Upper lobe of right lung (tissue), 1 donor: Measurements from ENCODE around the gene YIPF1. TPM values are rescaled to one million over a fixed set of nuclear protein-coding genes. Genes with fewer than 3 reads are reported as not detected.

Source experiments
- ATAC-seq: fragments of 200-7000 bp; cut with Tn5 transposase; one replicate; pipeline ENCODE4 v1.9.1; 2020; ENCODE audit warnings: mild to moderate bottlenecking, moderate library complexity
- DNase-seq: peaks from one replicate; pipeline ENCODE4 v3.0.0-alpha.2; 2020
- H3K27ac ChIP-seq: fragments of 200-600 bp; one replicate; pipeline ENCODE4 v1.8.0; 2022
- H3K27me3 ChIP-seq: fragments of 200-600 bp; one replicate; pipeline ENCODE4 v1.8.0; 2022; ENCODE audit warnings: mild to moderate bottlenecking
- H3K36me3 ChIP-seq: fragments of 200-600 bp; one replicate; pipeline ENCODE4 v1.8.0; 2022
- H3K4me1 ChIP-seq: fragments of 200-600 bp; one replicate; pipeline ENCODE4 v1.8.0; 2022
- H3K4me3 ChIP-seq: fragments of 200-600 bp; one replicate; pipeline ENCODE4 v1.8.0; 2022; ENCODE audit warnings: mild to moderate bottlenecking
- H3K9me3 ChIP-seq: fragments of 200-600 bp; one replicate; pipeline ENCODE4 v1.8.0; 2022
- CTCF ChIP-seq: fragments of 200-600 bp; IDR thresholded peaks from one replicate; pipeline ENCODE4 v1.8.0; 2022; ENCODE audit warnings: antibody characterized with exemption
- intact Hi-C: fragments of 100-400 bp; cut with DNase I; formaldehyde crosslinking; loops from one replicate; pipeline ENCODE4 v1.11.0; 2022
- long read RNA-seq: library from polyadenylated mRNA; unstranded; transcript quantifications from one replicate; pipeline ENCODE4 v2.0.0, GENCODE V29; 2021
- total RNA-seq: library from RNA; stranded (reverse); fragmentation: NEBNext Ultra II Directional; extraction: Animal tissue kit (Norgen Biotek cat#: 25700); gene quantifications from one replicate; pipeline ENCODE4 v1.2.1, GENCODE V29; 2021
- donor health status: DM: no; HTN: yes; CAD: no; lungs with severe emphysema.

Gene YIPF1
- total RNA-seq: 24.1 TPM
- long read RNA-seq, transcript YIPF1-201 (11 exons, 1,858 nt): minor isoform, 6 of 42 reads
- long read RNA-seq, transcript YIPF1-203 (11 exons, 1,602 nt): major isoform, 12 of 42 reads
- long read RNA-seq, partial matches to known transcripts: 1 of 42 reads
- long read RNA-seq, other reads (novel, unspliced or antisense): 23 of 42 reads

DNA sequence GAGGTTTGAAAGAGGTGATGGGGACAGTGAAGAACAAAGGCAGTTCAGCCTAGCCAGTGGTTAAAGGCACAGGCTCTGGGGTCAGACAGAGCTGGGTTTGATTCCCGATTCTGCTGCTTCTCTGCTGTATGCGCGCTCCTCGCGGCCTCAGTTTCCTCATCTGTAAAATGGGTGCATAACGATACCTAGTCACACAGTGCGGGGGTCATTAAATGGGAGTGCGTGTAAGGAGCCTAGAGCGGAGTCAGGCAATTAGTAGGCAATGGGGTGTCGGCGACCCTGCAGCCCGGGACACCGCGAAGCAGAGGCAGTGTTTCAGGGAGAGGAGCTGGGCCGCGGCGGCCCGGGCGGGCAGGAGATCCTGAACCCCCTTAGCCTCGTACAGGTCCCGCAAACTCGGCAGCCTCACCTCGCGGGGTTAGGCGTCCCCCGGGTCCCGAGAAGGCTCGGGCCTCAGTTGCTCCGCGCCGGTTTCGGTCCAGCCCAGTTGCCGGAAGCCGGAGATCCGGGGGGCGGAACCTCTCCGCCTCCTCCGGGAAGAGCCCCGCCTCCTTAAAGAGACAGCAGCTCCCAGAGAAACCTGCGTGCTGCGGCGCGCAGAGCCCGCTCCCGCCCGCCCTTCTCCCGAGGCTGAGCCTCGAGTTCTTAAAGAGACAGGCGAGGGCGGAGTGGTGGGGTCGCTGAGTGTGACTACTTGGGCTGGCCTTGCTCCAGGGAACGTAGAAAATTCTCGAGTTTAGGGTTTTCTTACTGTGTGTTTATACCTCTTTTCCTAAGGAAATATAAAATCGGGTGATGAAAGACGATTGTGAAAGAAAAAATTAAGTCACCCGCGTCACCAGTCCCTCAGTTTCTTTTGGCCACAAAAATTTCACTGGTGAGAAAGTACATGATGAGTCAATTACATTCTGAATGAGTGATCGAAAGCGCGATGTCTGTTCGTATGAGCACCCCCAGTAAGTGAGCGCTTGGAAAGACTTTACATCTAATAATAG, at the start of gene YIPF1:
Gene YIPF1 (minus strand): TSS at position 494 of the 995 bp plus-strand sequence. CDS start 860 bp downstream, outside the sequence.
- no peaks in the 10 kb centered on the region for H3K9me3 ChIP-seq
- peaks cover 24% of the 10 kb centered on the region for H3K36me3 ChIP-seq
- peak within 1 kb of the TSS; percentile 86 for H3K27ac ChIP-seq
- H3K4me3 ChIP-seq: peak within 1 kb of the TSS; percentile 99
- peak; percentile 94 for DNase-seq
- intact Hi-C loops: no loop called here
- no peak for TF ChIP-seq CTCF
- ATAC-seq: peak; percentile 98
- peaks cover 17% of the 10 kb centered on the region for H3K4me1 ChIP-seq
- no peaks in the 10 kb centered on the region for H3K27me3 ChIP-seq

DNA sequence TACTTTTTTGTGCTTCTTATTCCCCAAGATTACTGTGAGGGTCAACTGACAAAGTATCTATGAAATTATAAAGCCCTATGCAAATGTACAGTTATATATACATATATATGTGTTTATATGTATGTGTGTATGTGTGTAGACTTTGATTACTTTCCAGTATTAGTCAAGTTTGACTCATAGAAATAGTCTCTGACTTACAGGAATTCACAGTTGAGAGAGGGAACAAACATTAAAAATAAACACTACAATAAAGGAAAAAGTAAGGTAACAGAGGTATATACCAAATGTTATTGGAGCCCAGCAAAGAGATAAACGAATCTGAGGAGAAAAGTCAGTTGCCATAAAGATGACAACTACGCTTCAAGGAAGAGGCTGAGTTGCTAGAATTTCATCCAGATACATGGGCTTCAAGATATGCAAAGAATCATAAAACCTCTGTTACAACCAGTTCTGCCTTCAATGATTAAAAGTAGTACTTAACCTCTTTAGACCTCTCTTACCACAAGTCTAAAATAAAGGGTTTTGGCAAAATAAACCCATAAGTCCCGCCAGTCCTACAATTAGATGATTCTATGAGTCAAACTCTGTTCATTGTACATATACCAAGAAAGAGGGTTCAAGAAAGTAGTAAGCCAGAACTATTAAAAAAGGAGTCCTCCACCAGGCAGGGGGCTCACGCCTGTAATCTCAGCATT, 48.7 kb upstream of the YIPF1 start:
- DNase-seq (no peak), ATAC-seq (no peak)
- H3K4me1 ChIP-seq: no peaks in the 10 kb centered on the region
- no peaks in the 10 kb centered on the region for H3K36me3 ChIP-seq
- H3K27ac ChIP-seq: no peak overlapping the region
- no peak overlapping the region for H3K4me3 ChIP-seq
- no peaks in the 10 kb centered on the region for H3K9me3 ChIP-seq
- no peak for TF ChIP-seq CTCF
- H3K27me3 ChIP-seq: no peaks in the 10 kb centered on the region
- intact Hi-C loops: no loop called here

DNA sequence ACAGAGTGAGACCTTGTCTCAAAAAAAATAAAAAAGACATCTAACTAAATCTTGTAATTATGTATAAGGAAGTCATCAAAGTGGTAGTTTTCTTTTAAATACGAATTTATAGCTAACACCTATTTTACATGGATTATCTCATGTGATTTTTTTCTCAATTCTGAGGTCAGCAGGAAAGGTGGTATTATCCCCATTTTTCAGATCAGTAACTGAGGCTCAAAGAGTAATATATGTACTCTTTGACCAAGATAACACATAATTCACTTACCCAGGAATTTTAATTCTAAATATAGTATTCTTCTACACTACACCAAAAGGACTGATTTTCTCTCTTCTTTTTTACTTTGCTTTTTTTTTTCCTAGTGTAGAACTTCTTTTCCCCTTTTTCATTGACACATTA, 46.8 kb upstream of the YIPF1 start:
- no peak overlapping the region for H3K4me3 ChIP-seq
- intact Hi-C loops: no loop called here
- TF ChIP-seq CTCF: no peak
- no peaks in the 10 kb centered on the region for H3K36me3 ChIP-seq
- H3K4me1 ChIP-seq: no peaks in the 10 kb centered on the region
- ATAC-seq (no peak), DNase-seq (no peak)
- no peak overlapping the region for H3K27ac ChIP-seq
- H3K9me3 ChIP-seq: no peaks in the 10 kb centered on the region
- no peaks in the 10 kb centered on the region for H3K27me3 ChIP-seq

- no peak overlapping the region for H3K27ac ChIP-seq
- intact Hi-C loops: no loop called here
- DNase-seq (no peak), ATAC-seq (no peak)
- H3K27me3 ChIP-seq: no peaks in the 10 kb centered on the region
- no peaks in the 10 kb centered on the region for H3K36me3 ChIP-seq
- no peak overlapping the region for H3K4me3 ChIP-seq
- H3K4me1 ChIP-seq: no peaks in the 10 kb centered on the region
- H3K9me3 ChIP-seq: no peaks in the 10 kb centered on the region
- TF ChIP-seq CTCF: no peak
Measured at GRCh38 chr1:53934170-53934765, 44.7 kb upstream of the YIPF1 start.

DNA sequence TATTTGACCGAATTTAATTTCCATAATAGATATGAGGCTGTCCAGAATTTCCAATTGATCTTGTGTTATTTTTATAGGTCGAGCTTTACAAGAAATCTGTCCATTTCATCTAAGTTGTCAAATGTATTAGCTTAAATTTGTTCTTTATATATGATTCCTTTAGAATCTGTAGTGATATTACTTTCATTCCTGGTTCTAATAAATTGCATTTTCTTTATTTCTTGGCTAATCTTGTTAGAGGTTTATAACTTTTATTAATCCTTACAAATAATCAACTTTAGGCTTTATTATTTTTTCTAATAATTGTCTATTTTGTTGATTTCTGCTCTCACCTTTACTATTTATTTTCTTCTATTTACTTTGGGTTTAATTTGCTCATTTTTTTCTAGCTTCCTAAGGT, 41.9 kb upstream of the YIPF1 start:
- ATAC-seq: no peak
- no peak for TF ChIP-seq CTCF
- intact Hi-C loops: no loop called here
- no peaks in the 10 kb centered on the region for H3K9me3 ChIP-seq
- peaks cover 17% of the 10 kb centered on the region for H3K36me3 ChIP-seq
- no peaks in the 10 kb centered on the region for H3K27me3 ChIP-seq
- H3K27ac ChIP-seq: no peak overlapping the region
- no peak overlapping the region for H3K4me3 ChIP-seq
- H3K4me1 ChIP-seq: no peaks in the 10 kb centered on the region
- no peak for DNase-seq
